ENCODE data around the gene LMF1. TPM values are rescaled to one million over a fixed set of nuclear protein-coding genes. Genes with fewer than 3 reads are reported as not detected.

Gene LMF1
- total and polyA plus RNA-seq, 2 of the 8 experiments (the other 6 are each of a cell fraction or from before 2014, with no cell fraction given) = 3.5 to 9.1 TPM

DNA sequence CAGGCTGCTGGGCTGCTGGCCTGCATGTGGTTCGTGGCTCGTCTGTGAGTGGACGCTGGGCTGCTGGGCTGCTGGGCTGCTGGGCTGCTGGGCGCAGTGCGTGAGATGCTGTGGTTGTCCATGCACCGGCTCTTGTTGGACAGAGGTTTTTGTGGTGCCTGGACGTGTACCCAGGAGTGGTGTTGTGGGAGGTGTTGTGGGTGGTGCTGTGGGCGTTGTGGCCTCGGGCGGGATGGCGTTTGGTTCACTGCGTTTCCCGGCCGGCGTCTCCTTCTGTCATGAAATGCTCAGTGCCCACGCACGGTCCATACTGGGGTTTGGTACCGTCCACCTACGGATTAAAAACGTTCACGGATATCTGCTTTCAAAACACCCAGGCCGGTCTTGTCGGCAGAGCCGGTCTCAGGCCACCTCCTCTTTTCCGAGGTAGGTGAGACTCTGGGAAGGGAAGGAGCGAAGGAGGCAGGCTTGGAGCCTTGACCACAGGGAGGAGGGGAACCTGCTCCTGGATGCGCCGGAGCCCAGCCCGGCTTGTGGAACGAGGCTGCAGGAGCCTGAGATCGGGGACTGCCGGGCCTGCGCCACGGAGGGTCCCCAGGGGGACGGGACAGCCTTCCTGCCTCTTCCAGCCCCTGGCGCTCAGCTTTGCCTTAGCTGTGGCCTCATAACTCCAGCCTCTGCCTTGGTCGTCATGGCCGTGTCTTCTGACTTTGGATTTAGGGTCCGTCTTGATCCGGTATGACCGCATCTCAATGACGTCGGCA lies 140.5 kb downstream of the LMF1 start (continued):
- TF ChIP-seq, protein P1, sequence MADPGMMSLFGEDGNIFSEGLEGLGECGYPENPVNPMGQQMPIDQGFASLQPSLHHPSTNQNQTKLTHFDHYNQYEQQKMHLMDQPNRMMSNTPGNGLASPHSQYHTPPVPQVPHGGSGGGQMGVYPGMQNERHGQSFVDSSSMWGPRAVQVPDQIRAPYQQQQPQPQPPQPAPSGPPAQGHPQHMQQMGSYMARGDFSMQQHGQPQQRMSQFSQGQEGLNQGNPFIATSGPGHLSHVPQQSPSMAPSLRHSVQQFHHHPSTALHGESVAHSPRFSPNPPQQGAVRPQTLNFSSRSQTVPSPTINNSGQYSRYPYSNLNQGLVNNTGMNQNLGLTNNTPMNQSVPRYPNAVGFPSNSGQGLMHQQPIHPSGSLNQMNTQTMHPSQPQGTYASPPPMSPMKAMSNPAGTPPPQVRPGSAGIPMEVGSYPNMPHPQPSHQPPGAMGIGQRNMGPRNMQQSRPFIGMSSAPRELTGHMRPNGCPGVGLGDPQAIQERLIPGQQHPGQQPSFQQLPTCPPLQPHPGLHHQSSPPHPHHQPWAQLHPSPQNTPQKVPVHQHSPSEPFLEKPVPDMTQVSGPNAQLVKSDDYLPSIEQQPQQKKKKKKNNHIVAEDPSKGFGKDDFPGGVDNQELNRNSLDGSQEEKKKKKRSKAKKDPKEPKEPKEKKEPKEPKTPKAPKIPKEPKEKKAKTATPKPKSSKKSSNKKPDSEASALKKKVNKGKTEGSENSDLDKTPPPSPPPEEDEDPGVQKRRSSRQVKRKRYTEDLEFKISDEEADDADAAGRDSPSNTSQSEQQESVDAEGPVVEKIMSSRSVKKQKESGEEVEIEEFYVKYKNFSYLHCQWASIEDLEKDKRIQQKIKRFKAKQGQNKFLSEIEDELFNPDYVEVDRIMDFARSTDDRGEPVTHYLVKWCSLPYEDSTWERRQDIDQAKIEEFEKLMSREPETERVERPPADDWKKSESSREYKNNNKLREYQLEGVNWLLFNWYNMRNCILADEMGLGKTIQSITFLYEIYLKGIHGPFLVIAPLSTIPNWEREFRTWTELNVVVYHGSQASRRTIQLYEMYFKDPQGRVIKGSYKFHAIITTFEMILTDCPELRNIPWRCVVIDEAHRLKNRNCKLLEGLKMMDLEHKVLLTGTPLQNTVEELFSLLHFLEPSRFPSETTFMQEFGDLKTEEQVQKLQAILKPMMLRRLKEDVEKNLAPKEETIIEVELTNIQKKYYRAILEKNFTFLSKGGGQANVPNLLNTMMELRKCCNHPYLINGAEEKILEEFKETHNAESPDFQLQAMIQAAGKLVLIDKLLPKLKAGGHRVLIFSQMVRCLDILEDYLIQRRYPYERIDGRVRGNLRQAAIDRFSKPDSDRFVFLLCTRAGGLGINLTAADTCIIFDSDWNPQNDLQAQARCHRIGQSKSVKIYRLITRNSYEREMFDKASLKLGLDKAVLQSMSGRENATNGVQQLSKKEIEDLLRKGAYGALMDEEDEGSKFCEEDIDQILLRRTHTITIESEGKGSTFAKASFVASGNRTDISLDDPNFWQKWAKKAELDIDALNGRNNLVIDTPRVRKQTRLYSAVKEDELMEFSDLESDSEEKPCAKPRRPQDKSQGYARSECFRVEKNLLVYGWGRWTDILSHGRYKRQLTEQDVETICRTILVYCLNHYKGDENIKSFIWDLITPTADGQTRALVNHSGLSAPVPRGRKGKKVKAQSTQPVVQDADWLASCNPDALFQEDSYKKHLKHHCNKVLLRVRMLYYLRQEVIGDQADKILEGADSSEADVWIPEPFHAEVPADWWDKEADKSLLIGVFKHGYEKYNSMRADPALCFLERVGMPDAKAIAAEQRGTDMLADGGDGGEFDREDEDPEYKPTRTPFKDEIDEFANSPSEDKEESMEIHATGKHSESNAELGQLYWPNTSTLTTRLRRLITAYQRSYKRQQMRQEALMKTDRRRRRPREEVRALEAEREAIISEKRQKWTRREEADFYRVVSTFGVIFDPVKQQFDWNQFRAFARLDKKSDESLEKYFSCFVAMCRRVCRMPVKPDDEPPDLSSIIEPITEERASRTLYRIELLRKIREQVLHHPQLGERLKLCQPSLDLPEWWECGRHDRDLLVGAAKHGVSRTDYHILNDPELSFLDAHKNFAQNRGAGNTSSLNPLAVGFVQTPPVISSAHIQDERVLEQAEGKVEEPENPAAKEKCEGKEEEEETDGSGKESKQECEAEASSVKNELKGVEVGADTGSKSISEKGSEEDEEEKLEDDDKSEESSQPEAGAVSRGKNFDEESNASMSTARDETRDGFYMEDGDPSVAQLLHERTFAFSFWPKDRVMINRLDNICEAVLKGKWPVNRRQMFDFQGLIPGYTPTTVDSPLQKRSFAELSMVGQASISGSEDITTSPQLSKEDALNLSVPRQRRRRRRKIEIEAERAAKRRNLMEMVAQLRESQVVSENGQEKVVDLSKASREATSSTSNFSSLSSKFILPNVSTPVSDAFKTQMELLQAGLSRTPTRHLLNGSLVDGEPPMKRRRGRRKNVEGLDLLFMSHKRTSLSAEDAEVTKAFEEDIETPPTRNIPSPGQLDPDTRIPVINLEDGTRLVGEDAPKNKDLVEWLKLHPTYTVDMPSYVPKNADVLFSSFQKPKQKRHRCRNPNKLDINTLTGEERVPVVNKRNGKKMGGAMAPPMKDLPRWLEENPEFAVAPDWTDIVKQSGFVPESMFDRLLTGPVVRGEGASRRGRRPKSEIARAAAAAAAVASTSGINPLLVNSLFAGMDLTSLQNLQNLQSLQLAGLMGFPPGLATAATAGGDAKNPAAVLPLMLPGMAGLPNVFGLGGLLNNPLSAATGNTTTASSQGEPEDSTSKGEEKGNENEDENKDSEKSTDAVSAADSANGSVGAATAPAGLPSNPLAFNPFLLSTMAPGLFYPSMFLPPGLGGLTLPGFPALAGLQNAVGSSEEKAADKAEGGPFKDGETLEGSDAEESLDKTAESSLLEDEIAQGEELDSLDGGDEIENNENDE (IDR thresholded peaks at IDR 0.05; ENCODE audit: insufficient replicate concordance, low read length) = no peak
- no peak for TF ChIP-seq TCF12 (IDR thresholded peaks at IDR 0.05; ENCODE audit: low read depth, low read length)

All from H1 (cell line).